ENCODE data around the gene MYL9.

GRCh38 chr20:36548006-36548315 lies 6.6 kb downstream of the MYL9 start:
- TF ChIP-seq POLR2A (IDR thresholded peaks at IDR 0.05; ENCODE audit: low read depth, low read length) = no peak
- TF ChIP-seq, protein P1, sequence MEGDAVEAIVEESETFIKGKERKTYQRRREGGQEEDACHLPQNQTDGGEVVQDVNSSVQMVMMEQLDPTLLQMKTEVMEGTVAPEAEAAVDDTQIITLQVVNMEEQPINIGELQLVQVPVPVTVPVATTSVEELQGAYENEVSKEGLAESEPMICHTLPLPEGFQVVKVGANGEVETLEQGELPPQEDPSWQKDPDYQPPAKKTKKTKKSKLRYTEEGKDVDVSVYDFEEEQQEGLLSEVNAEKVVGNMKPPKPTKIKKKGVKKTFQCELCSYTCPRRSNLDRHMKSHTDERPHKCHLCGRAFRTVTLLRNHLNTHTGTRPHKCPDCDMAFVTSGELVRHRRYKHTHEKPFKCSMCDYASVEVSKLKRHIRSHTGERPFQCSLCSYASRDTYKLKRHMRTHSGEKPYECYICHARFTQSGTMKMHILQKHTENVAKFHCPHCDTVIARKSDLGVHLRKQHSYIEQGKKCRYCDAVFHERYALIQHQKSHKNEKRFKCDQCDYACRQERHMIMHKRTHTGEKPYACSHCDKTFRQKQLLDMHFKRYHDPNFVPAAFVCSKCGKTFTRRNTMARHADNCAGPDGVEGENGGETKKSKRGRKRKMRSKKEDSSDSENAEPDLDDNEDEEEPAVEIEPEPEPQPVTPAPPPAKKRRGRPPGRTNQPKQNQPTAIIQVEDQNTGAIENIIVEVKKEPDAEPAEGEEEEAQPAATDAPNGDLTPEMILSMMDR (conservative IDR thresholded peaks at IDR 0.05; ENCODE audit: low read depth, low read length) = no peak
